ENCODE measurements around the gene CACNA2D3.

Gene CACNA2D3

DNA sequence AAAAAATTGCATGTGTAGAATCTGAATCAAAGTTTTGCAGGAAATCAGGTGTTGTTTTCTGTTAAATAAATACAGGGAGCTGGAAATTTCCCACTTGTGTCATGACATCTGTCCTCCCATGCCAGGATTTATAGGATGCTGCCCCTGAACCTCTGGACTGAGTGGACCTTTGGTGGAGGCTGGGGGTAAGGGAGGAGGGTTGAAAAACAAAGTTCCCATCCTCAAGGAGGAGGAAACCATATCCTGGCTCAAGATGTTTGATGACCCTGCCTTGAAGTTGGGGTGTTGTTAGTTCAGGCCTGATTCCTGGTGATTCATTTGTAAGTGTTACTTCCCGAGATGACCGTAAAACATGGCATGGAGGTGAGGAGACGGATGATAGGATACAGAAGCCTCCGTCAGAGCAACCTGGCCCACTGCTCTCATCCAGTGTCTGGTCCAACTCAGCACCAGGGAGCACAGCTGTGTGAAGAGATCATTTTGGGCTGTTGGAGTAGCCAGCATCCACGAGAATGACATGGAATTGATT, 223.6 kb downstream of the CACNA2D3 start:
- no peak for DNase-seq

DNA sequence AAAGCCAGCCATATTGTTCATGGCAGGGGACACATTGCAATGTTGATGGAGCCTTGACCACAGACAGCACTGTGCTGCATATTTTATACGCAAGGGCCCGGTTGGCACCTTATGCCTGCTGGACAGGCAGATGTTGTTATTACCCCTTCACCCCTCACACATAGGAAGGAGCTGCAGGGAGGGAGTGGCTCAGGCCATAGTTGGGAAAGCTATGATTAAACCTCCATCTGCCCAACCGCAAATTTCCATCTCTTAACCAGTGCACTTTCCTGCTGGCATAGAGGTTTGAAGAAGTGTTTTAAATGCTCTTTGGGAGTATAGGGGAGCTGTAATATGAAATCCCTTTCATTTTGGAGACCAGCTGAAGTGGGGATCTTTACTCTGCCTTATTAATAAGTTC, 224.7 kb downstream of the CACNA2D3 start:
- DNase-seq, result no peak

DNA sequence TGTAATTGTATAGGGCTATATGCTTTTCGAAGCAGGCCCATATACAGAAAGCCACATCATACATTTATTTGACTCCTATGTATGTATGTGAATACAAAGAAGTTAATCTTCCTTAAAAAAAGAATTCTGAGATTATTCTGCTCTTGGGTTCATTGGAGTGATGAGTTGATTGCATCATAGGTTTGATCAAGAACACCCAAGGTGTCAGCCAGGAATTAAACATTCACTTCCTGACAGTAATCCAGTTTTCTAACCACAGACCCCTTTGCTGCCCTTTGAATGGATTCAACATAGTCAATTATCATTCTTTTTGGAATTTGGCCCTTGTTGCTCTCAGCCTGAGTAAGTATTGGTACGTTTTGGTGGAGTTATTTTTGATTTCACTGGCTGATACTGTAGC, 225.6 kb downstream of the CACNA2D3 start:
- DNase-seq, result no peak

DNA sequence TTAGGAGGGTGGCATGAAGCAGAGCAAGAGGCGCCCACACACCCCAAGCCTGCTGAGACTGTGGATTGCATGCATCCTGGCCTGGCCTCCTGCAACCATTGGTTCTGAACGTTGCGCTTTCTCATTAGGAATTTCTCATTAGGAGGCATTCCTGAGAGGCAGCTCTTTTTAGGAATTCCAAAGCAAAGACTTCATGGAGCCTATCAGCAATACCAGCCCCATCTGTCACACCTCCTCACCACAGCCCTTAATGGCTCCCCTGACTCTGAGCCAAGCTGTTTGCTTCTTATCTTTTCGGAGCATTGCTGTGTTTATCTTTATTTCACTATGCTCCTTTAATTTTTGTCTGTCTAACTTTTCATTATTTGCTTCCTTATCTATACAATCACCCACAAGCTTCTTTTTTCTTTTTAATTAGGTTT, 226.9 kb downstream of the CACNA2D3 start:
- DNase-seq, result no peak

DNA sequence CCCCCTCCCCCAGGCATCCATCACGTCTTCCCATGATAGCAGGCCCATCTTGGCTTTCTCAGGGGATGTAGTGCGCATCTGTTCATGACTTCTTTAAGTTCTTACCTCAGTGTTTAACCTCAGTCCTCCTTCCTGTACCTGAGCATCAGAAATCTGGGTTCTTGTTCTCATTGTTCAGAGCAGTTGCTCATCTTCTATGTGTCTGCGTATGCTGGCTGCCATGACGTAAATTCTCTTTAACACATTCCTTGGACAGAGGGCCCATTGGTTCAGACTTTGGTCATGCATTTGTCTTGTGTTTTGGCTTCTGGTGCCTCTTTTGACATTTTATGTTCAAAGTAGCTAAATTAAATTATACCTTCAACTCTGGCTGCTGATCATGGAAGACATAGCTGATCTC, 227.3 kb downstream of the CACNA2D3 start:
- DNase-seq, result no peak

DNA sequence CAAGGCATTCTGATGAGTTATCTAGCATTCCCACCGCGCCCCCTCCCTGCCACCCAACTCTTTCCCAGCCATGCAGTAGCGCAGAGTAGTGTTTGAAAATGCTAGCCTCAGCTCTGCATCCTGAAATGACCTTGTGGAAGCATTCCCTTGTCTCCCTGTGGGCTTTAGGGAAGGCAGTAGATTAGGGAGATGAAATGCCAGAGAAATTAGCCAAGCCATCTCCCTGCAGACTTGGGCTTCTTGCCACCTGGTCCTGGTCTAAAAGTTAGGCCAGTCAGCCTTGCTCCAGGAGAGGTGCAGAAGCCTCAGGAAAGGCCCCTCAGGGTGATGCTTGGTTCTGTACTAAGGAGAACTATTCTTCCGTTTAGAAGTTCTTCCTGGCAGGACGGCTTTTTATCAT, 231.2 kb downstream of the CACNA2D3 start:
- peak; percentile 34 for DNase-seq

DNA sequence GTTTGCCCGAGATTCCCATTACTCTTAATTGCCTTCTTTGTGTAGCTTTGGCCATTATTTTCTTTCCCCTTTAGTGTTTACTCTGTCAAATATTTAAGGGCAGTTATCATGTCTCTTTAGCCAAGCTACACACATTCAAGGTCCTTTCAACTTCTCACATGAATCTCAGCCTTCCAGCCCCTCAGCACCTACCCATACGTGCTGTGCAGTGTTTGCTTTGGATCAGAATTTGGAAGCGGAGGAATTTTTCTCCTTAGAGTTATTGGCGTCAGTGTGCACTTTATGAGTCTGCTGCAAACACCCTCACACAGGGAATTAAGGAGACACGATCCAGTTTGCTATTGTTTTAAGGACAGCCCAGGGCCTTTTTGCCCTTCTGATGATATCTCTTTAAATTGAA, 231.6 kb downstream of the CACNA2D3 start:
- peak; percentile 41 for DNase-seq

DNA sequence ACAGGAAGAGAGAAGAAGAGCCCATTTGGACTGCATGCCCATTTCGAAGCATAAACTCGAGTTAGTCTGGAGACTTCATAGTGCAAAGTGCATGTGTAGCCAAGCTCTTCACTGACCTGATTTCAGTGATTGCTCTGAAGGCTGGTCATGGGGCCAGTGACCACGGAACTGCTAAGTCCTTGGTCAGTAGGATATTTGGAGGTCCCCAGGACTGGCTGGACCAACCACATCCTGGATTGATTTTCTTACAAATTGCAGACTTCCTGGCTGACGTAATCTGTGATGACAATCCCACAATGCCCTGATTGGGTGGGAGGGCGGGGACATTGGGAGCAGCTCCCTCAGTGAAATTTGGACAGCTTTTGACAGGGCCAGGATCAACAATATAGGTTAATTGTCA, 233.4 kb downstream of the CACNA2D3 start:
- DNase-seq, result no peak

DNA sequence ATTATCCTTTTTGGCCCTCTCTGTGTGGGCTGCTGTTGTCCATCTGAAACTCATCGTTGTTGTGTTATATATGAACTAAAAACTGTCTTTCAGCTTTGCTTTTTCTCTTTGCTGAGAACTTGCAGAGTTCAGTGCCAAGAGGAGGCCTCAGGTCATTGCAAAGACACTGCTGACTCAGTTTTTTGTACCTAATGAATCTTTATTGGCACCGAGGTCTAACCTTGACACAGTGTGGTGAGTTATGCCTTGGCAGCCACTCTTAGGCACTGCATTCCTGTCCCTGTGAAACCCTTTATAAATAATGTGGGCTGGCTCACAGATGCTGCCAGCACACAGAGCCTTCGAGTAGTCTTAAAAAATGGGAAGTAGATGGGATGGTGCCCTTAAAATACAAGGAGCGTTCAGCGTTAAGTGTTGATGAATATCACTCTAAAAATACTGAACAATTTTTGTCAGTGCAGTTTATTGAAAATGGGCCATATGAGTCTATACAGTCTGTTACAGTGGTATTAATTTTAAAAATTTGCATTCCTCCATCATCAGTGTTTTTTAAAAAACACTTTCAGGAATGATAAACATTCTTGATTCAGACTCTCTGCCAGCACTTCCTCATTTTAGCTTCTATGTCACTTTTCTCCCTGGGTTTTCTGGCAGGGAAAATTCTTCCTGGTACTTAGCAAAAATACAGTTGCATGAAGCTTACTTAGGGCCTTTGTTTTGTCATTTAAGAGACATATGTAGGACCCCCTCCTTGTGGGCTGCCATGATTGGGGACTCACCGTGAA, 234.1 kb downstream of the CACNA2D3 start:
- DNase-seq, result peak; percentile 5

DNA sequence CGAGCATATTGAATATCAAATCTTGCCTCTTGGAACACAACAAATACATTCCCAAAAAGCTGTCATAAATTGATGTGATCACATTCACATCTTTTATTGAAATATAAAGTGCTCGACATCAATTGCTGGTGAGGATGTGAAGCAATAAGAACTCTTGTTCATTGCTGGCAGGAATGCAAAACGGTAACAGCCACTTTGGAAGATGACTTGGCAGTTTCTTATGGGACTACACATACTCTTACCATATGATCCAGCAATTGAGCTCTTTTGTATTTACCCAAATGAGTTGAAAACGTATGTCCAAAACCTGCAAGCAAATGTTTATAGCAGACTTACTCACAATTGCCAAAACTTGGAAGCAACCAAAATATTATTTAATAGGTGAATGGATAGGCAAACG, 234.9 kb downstream of the CACNA2D3 start:
- DNase-seq, result no peak

DNA sequence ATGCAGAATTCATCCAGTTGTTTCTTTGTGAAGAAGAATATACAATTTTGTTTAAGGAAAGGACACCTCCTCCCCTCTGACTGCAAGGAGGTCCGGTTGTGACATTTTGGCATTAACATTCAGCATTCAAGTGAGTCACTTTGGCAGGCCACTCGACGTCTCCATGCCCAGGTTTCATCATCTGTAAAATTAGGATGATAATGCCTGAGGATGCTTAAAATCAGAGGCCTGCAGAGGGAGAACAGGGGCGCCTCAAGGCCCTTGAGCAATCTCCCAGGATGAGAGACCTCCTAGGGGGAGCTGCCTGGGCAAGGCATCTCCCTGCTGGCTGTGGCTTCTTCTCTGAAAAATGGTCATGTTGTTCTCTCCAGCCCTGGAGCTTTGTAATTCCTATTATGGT, 236.0 kb downstream of the CACNA2D3 start:
- peak; percentile 3 for DNase-seq

DNA sequence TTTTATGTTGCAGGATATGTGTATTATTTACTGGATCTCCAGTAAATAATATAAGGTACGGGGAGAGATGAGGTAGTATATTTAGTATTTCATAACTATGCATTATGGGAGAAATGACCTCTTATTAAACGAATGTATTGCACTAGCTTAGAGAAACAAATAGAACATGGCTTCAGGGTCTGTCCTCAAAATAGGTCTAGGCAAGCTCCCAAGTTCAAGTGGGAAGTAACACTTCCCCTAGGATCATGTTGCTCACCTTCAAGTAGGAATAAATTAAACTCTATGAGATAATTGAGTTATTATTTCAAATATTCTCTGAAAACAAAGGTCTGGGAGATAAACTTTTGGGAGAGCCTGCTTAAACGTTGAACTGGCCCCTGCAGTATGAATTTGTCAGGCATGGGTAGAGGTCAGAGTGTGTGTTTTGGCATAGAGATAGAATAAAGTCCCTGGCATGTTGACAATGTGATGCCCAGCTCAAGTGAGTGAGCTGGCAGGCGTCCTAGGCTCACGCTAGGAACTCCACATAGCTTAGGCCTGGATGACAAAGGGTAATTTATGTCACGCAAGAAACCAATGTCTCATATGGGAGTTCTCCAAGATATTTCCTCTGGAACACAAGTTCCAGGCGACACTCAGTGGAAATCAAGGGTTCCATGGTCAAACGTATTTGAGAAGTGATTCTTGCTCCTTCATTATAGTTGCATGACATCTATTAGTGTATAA, 236.8 kb downstream of the CACNA2D3 start:
- DNase-seq, result no peak

DNA sequence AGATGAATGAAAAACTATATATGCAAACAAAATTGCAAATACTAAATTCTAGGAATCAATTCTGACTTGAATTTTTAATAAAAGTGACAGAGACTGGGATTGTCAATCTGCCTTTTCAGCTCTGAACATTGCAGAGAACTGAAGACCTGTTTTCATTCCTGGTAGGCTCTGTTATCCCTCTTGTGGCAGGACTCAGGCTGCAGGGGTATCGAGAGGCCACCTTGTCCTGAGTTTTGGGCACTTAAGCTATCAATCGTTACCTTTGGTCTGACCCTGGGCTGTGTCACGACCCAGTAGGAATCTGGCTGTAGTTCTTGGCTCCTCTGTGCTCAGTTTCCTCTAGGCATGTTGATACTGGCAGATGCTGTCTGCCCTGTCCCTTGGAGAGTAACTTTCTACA, 238.0 kb downstream of the CACNA2D3 start:
- no peak for DNase-seq

DNA sequence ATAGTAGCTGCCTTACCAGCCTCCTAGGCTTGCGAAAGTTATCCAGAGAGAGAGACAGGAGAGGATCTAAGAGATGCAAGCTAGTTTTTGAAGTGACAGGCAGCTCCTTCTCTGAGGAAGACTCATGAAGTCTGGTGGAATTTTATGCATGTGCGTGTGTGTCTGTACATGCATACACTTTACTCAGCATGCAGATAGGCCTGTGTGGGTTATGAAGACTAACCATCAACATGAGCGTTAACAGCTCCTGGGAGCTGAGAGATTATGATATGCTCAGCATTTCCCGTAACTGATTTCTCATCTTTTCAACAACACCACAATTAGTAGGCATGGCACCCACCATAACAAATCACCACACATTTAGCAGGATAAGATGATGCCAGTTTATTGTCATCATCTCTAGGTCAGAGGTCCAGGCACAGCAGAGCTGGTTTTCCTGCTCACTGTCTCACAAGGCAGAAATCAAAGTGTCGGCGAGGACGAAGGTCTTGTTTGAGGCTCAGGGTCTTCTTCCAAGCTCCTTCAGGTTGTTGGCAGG, 239.5 kb downstream of the CACNA2D3 start:
- no peak for DNase-seq

DNA sequence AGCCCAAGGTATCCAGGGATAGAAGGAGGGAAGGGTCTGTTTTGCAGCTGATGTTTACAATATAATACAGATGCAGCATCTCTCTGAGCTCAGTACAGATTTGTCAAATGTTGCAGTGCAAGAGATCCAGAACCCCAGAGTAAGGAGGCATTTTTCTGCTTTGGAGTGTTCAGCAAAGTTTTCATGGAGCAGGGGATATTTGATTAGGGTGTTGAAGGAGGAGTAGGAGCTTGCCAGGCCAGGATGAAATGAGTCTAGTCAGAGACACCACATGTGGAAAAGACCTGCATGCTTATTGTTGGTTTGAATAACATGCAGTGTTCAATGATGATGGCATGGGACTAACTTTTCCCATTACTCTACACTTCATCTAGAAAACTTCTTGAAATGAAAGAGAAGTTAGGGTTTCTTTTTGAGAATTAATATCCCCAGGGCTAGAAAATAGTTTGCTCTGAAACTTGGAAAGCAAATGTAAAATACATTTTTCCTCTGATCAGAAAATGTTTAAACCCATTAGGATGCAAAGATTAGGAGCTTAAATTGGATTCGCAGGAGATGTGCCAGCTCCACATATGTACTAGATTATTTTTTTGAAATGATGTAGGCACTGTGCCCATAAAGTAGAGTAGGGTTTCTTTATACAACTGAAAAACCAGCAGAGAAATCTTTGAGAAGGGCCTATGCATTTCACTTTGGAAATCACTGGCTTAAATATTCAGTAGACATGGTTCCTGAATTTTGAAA, 243.8 kb downstream of the CACNA2D3 start:
- DNase-seq, result no peak

DNA sequence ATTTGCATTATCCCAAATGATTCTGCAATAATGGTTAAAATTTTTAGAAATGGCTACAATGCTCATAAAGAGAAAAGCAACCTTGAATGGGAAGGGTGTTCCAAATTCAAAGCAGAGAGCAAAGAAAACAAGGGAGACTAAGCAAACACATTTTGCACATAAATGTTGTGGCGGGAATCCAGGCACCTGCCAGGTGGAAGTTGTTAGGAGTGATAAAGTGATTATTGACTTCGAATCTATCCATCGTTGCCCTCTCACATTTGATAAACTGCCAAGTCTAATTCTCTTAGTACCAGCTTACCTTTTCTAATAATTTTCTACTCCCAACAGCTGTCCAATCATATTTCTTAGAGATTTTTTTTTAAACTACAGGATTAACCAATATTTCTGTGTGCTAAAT, 244.5 kb downstream of the CACNA2D3 start:
- no peak for DNase-seq

DNA sequence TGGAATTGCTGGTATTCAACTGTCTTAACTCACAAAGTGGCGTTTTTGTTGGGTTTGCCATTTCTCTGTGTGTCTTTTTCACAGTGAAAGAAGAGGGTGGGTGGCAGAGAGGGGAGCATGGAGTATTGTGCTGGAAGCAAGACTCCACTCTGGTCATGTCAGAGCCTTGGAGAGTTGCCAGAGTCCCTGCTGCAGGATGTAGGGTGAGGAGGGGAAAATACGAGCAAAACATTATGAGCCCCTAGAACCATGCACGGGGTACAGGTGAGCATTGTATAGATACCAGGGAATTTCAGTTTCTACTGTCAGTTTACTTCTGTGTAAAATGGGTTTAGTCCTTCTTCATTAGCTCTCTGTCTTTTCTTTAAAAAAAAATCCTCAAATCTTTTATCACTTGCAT, 249.9 kb downstream of the CACNA2D3 start:
- DNase-seq, result no peak

DNA sequence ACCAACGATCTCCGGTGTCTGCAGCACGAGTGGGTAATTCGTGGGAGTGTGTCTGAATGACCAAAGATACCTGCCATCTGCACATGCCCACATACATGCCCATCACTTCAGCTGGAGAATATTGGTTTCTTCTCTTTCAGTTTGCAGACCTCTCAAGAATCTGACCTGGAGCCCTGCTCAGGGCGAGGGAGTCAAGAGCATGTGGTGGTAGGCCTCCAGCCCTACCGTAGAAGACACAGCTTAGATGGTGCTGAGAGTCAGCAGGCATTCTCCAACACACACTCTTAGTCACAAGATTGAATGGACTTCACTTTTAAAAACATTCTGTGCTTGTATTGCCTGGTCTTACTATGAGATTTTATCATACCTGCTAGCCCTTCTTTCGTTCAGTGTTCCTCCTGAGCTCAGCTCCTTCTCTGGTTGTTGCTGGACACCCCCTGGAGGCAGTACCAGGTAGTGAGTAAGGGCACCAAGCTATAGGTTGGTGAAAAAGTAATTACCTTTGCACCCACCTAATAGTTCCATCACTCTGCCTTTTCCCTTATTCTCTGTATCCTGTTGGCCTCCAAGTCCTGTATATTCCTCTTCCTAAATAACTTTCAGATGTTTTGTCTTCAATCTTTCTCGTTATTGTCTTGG, 252.0 kb downstream of the CACNA2D3 start:
- DNase-seq, result no peak

DNA sequence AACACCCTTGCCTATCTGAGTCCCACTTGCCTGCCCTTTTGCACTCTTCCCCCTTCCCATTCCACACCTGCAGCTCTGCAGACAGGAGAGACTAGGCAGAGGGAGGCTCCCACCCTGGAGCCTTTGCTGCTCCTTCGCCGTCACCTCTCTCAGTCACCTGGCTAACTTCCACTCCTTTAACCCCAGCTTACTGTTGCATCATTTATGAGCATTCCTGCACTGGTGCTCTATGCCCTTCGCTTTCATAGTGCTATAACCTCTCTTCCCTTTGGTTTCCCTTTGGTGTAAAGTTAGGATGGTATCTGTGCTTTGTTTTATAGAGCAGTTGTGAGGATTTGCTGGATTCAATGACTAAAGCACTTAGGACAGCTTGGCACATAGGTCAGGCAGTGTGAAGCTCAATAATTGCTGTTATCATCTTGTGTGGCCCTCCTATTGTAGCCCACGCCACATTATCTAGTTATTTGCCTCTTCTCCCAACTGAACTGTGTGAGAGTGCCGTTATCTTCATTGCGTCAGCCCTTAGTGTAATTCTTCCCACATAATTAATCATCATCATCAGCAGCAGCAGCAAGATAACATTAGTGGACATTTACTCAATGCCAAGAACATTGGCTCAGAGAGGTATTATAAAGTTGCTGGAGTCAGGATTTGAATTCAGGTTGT, 253.9 kb downstream of the CACNA2D3 start:
- no peak for DNase-seq

DNA sequence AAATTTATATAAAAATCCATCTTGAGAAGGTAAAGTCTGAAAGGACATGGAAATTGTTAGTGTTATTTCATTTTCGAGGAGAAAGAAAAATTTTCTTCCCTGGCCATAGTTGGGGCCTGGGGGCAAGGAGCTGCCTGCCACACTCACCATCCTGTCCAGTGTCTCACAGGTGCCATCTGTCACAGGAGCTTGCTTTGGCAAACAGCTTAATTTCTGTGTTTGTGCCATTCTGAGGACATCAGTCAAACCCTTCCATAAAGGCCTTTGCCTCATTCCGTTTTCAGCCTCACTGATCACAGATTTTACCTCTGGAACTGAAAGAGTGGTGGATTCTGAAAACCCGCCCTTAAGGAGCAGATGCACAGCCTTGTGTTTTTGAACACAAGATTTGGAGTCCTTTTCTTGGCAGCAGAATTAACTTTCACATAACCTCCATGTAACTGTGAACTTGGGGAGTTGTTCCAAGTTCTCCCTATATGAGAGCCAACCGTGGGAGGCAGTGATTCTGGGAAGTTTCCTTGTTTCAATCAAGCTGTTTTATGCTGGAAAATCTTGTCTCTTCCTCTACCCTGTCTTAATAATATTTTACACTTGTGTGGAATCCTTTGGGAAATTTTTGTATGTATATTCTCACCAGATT, 254.7 kb downstream of the CACNA2D3 start:
- no peak for DNase-seq

DNA sequence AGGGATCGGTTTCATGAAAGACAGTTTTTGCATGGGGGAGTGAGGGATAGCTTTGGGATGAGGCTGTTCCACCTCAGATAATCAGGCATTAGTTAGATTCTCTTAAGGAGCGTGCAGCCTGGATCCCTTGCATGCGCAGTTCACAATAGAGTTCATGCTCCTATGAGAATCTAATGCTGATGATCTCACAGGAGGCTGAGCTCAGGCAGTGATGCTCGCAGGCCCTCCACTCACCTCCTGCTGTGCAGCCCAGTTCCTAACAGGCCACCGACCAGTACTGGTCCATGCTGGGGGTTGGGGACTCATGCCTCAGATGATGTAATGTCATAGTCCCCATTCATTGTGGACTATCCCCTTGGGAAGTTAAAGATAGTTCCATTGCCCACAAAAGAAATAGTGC, 255.8 kb downstream of the CACNA2D3 start:
- no peak for DNase-seq

DNA sequence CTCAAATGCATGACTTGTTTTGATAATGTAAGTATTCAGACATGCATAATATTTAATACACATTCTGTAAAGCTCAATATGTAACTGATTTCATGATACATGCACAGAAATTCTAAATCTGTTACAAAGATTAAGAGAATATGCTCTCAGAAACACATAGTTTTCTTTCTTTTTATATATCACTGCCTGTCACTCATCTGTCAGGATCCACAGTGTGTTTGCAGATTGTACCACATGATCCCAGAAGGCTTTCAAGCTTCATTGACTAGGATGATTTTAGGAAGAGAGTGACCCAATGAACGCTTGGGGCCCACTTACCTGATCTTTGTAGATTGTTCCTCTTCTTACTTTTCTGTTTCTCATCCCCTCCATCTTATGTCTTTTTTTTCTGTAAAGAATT, 261.9 kb downstream of the CACNA2D3 start:
- DNase-seq, result no peak

Data from fibroblast of skin of right biceps (primary cell).